ENCODE results near the gene VPS45. TPM values are rescaled to one million over a fixed set of nuclear protein-coding genes. Genes with fewer than 3 reads are reported as not detected.

The VPS45 gene
- total and polyA plus RNA-seq, 12 donors: 26.6 to 73.6 (median 49.8) TPM

- TF ChIP-seq, protein P1, sequence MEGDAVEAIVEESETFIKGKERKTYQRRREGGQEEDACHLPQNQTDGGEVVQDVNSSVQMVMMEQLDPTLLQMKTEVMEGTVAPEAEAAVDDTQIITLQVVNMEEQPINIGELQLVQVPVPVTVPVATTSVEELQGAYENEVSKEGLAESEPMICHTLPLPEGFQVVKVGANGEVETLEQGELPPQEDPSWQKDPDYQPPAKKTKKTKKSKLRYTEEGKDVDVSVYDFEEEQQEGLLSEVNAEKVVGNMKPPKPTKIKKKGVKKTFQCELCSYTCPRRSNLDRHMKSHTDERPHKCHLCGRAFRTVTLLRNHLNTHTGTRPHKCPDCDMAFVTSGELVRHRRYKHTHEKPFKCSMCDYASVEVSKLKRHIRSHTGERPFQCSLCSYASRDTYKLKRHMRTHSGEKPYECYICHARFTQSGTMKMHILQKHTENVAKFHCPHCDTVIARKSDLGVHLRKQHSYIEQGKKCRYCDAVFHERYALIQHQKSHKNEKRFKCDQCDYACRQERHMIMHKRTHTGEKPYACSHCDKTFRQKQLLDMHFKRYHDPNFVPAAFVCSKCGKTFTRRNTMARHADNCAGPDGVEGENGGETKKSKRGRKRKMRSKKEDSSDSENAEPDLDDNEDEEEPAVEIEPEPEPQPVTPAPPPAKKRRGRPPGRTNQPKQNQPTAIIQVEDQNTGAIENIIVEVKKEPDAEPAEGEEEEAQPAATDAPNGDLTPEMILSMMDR (IDR thresholded peaks at IDR 0.05): no peak
- Histone ChIP-seq H3K4me3 (peak overlapping the region in 3 of 10 donors; percentile 85 to 93 (median 89)), H3K4me1 (peaks cover 0 to 83% (median 45%) of the 10 kb centered on the region in 9 donors), H3K36me3 (peaks cover 0 to 69% (median 28%) of the 10 kb centered on the region in 9 donors), H3K27me3 (no peaks in the 10 kb centered on the region), H3K9me3 (no peaks in the 10 kb centered on the region), H3K27ac (peak overlapping the region in 8 of 10 donors; percentile 39 to 99 (median 93))
- no peak for DNase-seq
- WGBS, 2 donors: 69 to 76% methylated on average over 8 of the region's 8 CpGs
- ATAC-seq: peak in 5 of 8 donors; percentile 32 to 60 (median 40)
- intact Hi-C loops (cut with DNase I): loop anchor here in 2 of 10 donors (5.0 kb wide), 2 partner anchors 66 to 76 kb away; no protein-coding TSS in a partner anchor
These were observed 85.3 kb downstream of the VPS45 start for GRCh38 chr1:150152772-150153456.

- ATAC-seq: no peak
- TF ChIP-seq, protein P1 (IDR thresholded peaks at IDR 0.05): no peak
- intact Hi-C loops (cut with DNase I): loop anchor here in 2 of 10 donors (5.0 kb wide), 2 partner anchors 67 to 77 kb away; no protein-coding TSS in a partner anchor
- no peak for DNase-seq
- Histone ChIP-seq H3K9me3 (no peaks in the 10 kb centered on the region), H3K27me3 (no peaks in the 10 kb centered on the region), H3K27ac (peak overlapping the region in 7 of 10 donors; percentile 22 to 99 (median 93)), H3K36me3 (peaks cover 0 to 81% (median 35%) of the 10 kb centered on the region in 9 donors), H3K4me3 (peak overlapping the region in 2 of 10 donors; percentile 5 to 93), H3K4me1 (peaks cover 0 to 82% (median 38%) of the 10 kb centered on the region in 9 donors)
- WGBS, 2 donors: 23 to 27% methylated on average over 4 of the region's 4 CpGs
These were observed 86.6 kb downstream of the VPS45 start for GRCh38 chr1:150154143-150154542.

GRCh38 chr1:150155413-150156071, 88.0 kb downstream of the VPS45 start:
- Histone ChIP-seq H3K4me3 (no peak overlapping the region), H3K36me3 (peaks cover 0 to 93% (median 35%) of the 10 kb centered on the region in 9 donors), H3K27ac (peak overlapping the region in 4 of 10 donors; percentile 3 to 94 (median 68)), H3K4me1 (peaks cover 0 to 93% (median 35%) of the 10 kb centered on the region in 9 donors), H3K27me3 (no peaks in the 10 kb centered on the region), H3K9me3 (no peaks in the 10 kb centered on the region)
- ATAC-seq (no peak), DNase-seq (no peak)
- TF ChIP-seq, protein P1 (IDR thresholded peaks at IDR 0.05): no peak
- WGBS, 2 donors: 90 to 91% methylated on average over 13 of the region's 13 CpGs
- intact Hi-C loops (cut with DNase I): loop anchor here in 1 of 10 donors (5.0 kb wide), 1 partner anchor 78 kb away; no protein-coding TSS in a partner anchor

DNA sequence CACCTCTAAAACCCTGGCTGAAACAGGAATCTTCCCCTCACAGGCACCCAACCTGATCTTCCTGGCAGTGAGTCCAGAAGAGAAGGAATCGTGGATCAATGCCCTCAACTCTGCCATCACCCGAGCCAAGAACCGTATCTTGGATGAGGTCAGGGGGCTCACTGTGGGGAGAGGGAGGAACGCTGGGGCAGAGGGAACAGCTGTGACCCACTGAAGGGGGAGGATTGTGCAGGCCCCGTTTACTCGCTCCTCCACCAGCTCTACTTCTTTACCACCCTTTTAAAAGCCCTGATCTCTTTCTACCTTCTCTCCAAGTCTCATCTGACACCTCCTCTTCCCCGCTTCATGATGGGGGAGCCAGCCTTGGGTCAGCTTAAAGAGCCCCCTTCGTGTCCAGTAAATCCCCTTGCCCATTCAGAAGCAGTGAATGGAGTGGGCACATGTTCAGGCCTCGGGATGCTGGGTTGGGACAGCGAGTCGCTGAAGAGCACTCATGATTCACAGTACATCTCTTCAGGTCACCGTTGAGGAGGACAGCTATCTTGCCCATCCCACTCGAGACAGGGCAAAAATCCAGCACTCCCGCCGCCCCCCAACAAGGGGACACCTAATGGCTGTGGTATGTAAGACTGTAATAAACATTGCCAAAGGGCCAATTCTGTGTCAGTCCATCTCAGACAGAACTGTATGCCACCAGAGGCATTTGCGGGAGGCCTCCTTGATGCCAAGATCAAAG, 89.5 kb downstream of the VPS45 start:
- peak overlapping the region in 2 of 10 donors; percentile 93 to 94 for H3K27ac ChIP-seq
- TF ChIP-seq, protein P1 (IDR thresholded peaks at IDR 0.05): no peak
- H3K9me3 ChIP-seq: no peaks in the 10 kb centered on the region
- H3K27me3 ChIP-seq: no peaks in the 10 kb centered on the region
- ATAC-seq (no peak), DNase-seq (no peak)
- 75 to 83% methylated on average over 16 of the region's 16 CpGs for WGBS, 2 donors
- H3K36me3 ChIP-seq: peaks cover 0 to 86% (median 35%) of the 10 kb centered on the region in 9 donors
- peaks cover 3 to 98% (median 32%) of the 10 kb centered on the region in 9 donors for H3K4me1 ChIP-seq
- H3K4me3 ChIP-seq: no peak overlapping the region
- intact Hi-C loops (cut with DNase I): loop anchor here in 1 of 10 donors (5.0 kb wide), 1 partner anchor 80 kb away; no protein-coding TSS in a partner anchor

All from heart right ventricle (tissue), 16 donors.